Activated naive CD8-positive, alpha-beta T cell treated with anti-CD3 and anti-CD28 coated beads, Interleukin-2, amount 50 U/mL, for 24 hours (primary cell): ENCODE data around the gene COPS7A.
A peak's percentile ranks its signal among the peaks of the same experiment; 100 is the strongest.

Source experiments
- ATAC-seq: fragments of 150-1000 bp; cut with Tn5 transposase; one replicate; pipeline ENCODE4 v1.10.0; 2021
- DNase-seq: peaks from one replicate; pipeline ENCODE4 v3.0.0; 2021
- H3K27ac Mint-ChIP-seq: one replicate; pipeline ENCODE4 v1.8.0; 2021; ENCODE audit warnings: mild to moderate bottlenecking, mixed read lengths
- H3K27me3 Mint-ChIP-seq: one replicate; pipeline ENCODE4 v1.8.0; 2021; ENCODE audit warnings: mixed read lengths
- H3K36me3 Mint-ChIP-seq: one replicate; pipeline ENCODE4 v1.8.0; 2021; ENCODE audit warnings: low read depth, mixed read lengths
- H3K4me1 Mint-ChIP-seq: one replicate; pipeline ENCODE4 v1.8.0; 2021; ENCODE audit warnings: mixed read lengths
- H3K4me3 Mint-ChIP-seq: one replicate; pipeline ENCODE4 v1.8.0; 2021; ENCODE audit warnings: mild to moderate bottlenecking, moderate library complexity, mixed read lengths
- H3K9me3 Mint-ChIP-seq: one replicate; pipeline ENCODE4 v1.8.0; 2021; ENCODE audit warnings: mixed read lengths

The COPS7A gene

DNA sequence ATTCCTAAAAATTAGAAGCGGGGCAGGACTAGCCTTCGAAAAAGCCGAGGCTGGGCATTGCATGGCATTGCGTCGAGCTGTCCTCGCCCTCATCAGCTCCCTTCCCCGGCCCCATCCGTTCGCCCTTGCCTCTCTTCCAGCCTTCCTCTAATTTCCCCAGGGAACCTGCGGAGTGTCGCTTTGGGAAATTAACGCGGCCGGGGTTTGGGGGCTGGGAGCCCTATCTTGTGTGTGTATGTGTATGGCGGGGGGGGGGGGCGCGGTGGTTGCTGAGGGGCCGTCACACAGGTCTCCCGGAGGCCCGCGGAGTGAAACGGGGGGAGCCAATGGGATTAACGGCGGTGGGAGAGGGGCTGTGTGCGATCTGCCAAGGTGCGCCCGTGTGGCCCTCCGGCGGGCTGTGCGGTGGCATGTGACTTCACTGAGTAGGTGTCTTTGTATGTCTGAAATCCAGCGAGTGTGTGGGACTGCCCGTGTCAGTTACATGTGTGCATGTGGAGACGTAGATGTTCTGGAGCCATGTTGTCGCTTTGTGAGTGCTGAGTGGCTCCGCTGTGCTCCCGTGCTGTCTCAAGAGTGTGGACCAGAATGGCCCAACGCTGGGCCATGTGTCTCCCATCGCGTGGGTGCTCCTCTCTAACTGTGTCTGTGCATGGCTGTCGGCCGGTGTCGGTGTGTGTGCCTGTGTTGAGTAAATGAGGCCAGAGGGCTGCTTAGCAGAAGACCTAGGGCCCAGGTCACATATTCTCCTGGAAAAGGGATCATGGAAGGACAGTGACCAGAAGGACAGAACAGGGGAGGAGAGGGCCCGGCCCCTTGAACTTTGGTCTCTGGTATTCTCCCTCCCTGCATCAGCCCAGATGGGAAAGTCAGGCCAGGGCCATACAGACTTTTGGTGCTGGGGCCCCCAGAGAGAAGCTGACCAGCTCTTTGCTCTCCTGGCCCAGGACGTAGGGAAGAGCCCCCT, 43.8 kb downstream of the COPS7A start:
- H3K9me3 Mint-ChIP-seq: no peaks in the 10 kb centered on the region
- peaks cover 8% of the 10 kb centered on the region for H3K36me3 Mint-ChIP-seq
- no peak for ATAC-seq
- peaks cover 50% of the 10 kb centered on the region for H3K27me3 Mint-ChIP-seq
- no peak for DNase-seq
- peaks cover 61% of the 10 kb centered on the region for H3K4me1 Mint-ChIP-seq
- H3K27ac Mint-ChIP-seq: peak overlapping the region; percentile 65
- peak overlapping the region; percentile 80 for H3K4me3 Mint-ChIP-seq

DNA sequence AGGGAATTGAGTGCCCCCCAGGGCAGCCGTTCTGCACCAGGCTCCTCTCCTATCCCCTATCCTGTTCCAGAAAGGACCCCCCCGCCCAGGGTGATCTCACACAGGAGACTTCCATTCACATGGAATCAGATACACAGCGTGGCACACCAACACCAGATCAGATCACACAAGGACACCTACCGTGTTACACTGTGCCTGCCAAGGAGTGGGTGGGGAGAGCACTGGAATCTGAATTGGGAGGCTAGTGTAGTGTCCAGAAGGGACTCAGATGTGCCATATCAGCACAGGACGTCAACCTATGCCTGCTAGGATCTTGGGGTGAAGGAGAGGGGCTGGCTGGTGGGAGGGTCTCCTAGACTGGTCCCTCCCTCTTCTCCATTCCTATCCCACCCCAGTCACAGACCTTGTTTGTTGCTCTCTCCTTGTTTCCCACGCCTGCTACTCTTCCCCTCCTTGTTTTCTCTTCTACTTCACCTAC, 44.6 kb downstream of the COPS7A start:
- peak overlapping the region; percentile 55 for H3K27ac Mint-ChIP-seq
- H3K36me3 Mint-ChIP-seq: peaks cover 11% of the 10 kb centered on the region
- ATAC-seq (no peak), DNase-seq (no peak)
- peaks cover 46% of the 10 kb centered on the region for H3K27me3 Mint-ChIP-seq
- peak overlapping the region; percentile 80 for H3K4me3 Mint-ChIP-seq
- H3K9me3 Mint-ChIP-seq: no peaks in the 10 kb centered on the region
- peaks cover 69% of the 10 kb centered on the region for H3K4me1 Mint-ChIP-seq

DNA sequence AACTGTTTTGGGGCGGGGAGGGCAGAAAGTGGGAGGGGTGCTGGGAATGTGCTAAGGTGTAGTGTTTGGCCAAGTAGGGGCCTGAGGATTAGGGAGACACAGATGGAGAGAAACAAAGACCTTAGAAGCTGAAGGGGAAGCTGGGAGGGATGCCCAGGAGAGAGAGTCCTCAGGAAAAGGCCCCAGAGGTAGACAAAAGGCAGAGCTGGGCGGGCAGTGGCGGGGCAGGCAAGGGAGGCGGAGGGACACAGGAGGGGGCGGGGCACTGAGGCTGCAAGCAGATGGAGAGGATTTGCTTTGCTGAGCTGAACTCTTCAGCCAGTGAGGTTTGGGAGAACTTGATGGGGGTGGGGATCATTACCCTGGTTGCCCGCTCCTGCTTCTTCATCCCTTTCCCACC, 45.1 kb downstream of the COPS7A start:
- Mint-ChIP-seq H3K4me1 (peaks cover 68% of the 10 kb centered on the region), H3K36me3 (peaks cover 12% of the 10 kb centered on the region), H3K27me3 (peaks cover 46% of the 10 kb centered on the region), H3K9me3 (no peaks in the 10 kb centered on the region), H3K27ac (no peak overlapping the region), H3K4me3 (peak overlapping the region; percentile 80)
- DNase-seq (peak; percentile 31), ATAC-seq (no peak)

DNA sequence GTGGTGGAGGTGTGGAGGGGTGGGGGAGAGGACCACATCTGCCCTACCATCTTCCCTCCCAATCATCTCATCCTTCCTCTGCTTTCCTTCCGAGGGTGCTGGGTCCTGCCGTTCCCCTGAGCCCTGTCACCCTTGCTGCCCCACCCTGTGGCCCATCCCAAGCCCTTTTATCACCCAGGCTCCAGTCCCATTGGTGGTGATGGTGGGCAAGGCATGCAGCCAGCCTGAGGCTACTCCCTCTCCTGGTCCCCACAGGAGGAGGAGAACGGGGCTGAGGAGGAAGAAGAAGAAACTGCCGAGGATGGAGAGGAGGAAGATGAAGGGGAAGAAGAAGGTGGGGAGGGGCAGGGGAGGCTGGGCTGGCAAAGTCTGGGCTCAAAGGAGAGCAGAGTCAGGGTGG, 45.8 kb downstream of the COPS7A start:
- no peaks in the 10 kb centered on the region for H3K9me3 Mint-ChIP-seq
- H3K27me3 Mint-ChIP-seq: peaks cover 43% of the 10 kb centered on the region
- no peak for ATAC-seq
- no peak overlapping the region for H3K4me3 Mint-ChIP-seq
- no peak for DNase-seq
- H3K4me1 Mint-ChIP-seq: peaks cover 67% of the 10 kb centered on the region
- H3K27ac Mint-ChIP-seq: peak overlapping the region; percentile 0
- H3K36me3 Mint-ChIP-seq: peaks cover 18% of the 10 kb centered on the region

DNA sequence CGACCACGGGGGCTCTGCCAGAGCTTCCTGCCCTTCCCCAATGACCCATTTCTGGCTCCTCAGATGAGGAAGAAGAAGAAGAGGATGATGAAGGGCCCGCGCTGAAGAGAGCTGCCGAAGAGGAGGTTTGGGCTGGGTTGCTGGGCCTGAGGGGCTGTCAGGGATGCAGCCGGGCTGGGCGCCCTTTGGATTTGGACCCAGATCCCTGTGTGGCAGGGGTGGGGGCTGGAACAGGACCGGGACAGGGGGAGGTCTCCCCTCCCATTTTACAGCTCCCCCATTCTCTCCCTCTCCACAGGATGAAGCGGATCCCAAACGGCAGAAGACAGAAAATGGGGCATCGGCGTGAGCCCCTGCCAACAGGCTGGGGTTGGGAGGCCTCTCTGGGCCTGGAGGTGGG, 46.2 kb downstream of the COPS7A start:
- no peaks in the 10 kb centered on the region for H3K9me3 Mint-ChIP-seq
- peaks cover 69% of the 10 kb centered on the region for H3K4me1 Mint-ChIP-seq
- H3K27me3 Mint-ChIP-seq: peaks cover 41% of the 10 kb centered on the region
- peaks cover 23% of the 10 kb centered on the region for H3K36me3 Mint-ChIP-seq
- no peak for ATAC-seq
- DNase-seq: no peak
- H3K4me3 Mint-ChIP-seq: no peak overlapping the region
- peak overlapping the region; percentile 0 for H3K27ac Mint-ChIP-seq

DNA sequence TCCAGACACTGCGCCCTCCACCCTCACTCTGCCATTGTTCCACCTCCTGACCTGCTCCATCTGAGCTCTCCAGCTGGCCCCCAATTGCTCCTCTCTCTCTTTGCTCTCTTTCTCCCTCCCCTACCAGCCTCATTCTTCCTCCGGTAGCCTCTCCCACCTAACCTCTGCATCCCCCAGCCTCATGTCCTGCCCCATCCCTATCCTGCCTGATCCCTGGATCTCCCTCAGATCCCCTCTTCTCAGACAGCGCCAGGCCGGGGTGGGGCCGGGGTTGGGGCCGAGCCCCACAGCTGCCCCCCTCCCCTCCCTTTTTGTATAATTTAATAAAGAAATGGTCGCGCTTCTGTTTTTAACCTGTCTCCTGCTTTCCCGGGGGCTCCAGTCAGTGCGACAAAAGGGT, 46.8 kb downstream of the COPS7A start:
- Mint-ChIP-seq H3K4me1 (peaks cover 69% of the 10 kb centered on the region), H3K9me3 (no peaks in the 10 kb centered on the region), H3K27ac (peak overlapping the region; percentile 86), H3K4me3 (peak overlapping the region; percentile 98), H3K27me3 (peaks cover 36% of the 10 kb centered on the region), H3K36me3 (peaks cover 28% of the 10 kb centered on the region)
- no peak for ATAC-seq
- no peak for DNase-seq

DNA sequence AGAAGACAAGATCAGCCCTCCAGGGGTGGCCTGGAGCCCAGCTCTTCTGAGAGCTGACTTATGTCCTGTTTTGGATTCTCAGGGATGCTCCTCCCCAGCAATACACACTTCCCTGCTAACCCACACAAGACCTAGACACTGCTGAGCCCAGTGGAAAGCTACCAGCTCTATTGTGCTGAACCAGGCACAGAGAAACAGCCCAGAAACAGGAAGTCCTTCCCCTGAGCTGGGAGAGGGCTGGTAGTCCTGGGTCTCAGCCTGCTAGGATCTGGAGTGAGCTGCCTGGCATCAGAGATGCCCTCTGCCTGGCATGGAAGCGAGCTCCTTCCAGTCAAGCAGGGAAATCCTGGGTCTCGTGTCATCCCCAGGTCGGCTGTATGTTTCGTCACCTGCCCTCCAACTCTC, 47.2 kb downstream of the COPS7A start:
- Mint-ChIP-seq H3K4me1 (peaks cover 70% of the 10 kb centered on the region), H3K27ac (peak overlapping the region; percentile 86), H3K27me3 (peaks cover 31% of the 10 kb centered on the region), H3K4me3 (peak overlapping the region; percentile 98), H3K9me3 (no peaks in the 10 kb centered on the region), H3K36me3 (peaks cover 33% of the 10 kb centered on the region)
- DNase-seq (no peak), ATAC-seq (no peak)

DNA sequence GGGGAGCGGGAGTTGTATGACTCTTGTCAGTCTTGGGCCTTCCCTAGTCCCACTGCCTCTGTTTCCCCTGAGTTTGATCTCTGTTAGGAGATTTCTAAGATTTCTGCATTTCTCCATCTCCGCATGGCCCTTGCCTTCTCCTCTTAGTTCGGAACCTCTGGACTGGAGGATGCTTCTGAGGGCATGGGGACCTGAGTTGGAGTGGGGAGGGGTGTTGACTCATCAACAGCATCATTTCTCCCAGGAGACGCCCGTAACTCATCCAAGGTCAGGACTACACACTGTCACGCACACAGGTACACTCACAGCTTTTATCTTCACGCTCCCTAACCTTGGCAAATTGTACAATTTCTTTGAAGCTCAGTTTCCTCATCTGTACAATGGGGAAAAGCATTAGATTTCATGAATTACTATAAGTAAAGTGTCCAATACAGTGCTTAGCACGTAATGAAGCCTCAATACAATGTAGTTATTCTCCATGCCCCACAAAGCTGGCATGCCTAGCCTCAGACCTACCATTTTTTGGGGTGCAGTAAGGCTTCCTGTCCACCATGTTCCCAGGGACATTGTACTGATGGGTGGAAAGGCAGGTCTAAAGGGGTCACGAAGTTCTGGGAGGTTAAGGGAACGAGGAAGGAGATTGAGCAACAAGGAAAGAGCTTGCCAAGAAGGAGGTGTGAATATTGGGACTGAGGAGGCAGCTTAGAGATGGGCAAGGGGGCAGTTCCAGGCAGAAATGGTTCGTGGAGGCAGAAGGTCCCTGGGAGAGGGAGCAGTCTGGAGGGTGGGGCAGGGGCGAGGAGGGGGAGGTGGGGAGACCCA, 47.9 kb downstream of the COPS7A start:
- DNase-seq (no peak), ATAC-seq (no peak)
- Mint-ChIP-seq H3K27ac (peak overlapping the region; percentile 86), H3K4me1 (peaks cover 76% of the 10 kb centered on the region), H3K27me3 (peaks cover 31% of the 10 kb centered on the region), H3K4me3 (peak overlapping the region; percentile 98), H3K36me3 (peaks cover 39% of the 10 kb centered on the region), H3K9me3 (no peaks in the 10 kb centered on the region)

DNA sequence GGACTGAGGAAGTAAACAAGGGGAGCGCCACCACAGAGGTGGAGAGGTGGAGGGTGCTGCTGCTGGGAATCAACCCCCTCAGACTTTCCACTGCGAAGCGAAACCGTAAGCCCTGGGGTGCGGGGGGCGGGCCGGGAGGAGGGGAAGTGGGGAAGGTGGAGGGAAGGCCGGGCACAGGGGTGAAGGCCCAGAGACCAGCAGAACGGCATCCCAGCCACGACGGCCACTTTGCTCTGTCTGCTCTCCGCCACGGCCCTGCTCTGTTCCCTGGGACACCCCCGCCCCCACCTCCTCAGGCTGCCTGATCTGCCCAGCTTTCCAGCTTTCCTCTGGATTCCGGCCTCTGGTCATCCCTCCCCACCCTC, 48.5 kb downstream of the COPS7A start, which contains the start of gene LAG3:
LAG3 (plus strand) TSS at position 190 of the 365 bp plus-strand sequence. CDS start 333 bp downstream, outside the sequence.
- ATAC-seq: peak; percentile 57
- Mint-ChIP-seq H3K4me1 (peaks cover 76% of the 10 kb centered on the region), H3K27me3 (peaks cover 28% of the 10 kb centered on the region), H3K27ac (peak within 1 kb of the TSS; percentile 86), H3K4me3 (peak within 1 kb of the TSS; percentile 98), H3K9me3 (no peaks in the 10 kb centered on the region), H3K36me3 (peaks cover 43% of the 10 kb centered on the region)
- peak; percentile 84 for DNase-seq

DNA sequence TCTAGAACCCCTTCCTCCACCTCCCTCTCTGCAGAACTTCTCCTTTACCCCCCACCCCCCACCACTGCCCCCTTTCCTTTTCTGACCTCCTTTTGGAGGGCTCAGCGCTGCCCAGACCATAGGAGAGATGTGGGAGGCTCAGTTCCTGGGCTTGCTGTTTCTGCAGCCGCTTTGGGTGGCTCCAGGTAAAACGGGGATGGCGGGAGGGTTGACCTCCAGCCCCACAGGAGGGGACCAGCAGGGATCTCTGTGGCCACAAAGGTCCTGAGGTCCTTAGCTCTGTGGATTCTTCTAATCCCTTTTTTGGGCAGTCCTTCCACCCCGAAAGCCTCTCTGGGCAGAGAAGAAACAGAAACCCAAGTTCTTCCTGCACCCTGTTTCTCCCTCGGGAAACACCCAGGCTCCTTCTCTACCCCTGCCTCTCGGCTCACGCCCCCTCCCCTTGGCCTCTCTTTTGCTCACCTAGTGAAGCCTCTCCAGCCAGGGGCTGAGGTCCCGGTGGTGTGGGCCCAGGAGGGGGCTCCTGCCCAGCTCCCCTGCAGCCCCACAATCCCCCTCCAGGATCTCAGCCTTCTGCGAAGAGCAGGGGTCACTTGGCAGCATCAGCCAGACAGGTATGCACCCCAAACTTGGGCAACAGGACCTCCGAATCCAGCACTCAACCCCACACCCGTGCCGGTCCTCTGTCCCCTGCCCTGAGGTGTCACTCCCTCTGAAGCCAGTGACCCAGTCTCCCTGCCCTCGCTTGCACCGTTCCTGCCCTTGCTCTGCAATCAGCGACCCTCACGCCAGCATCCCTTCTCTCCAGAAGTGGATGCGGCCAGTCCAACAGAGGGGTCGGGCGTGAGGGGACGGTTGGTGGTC, 49.1 kb downstream of the COPS7A start:
- Mint-ChIP-seq H3K27ac (peak overlapping the region; percentile 86), H3K4me1 (peaks cover 78% of the 10 kb centered on the region), H3K4me3 (peak overlapping the region; percentile 98), H3K27me3 (peaks cover 24% of the 10 kb centered on the region), H3K36me3 (peaks cover 49% of the 10 kb centered on the region), H3K9me3 (no peaks in the 10 kb centered on the region)
- no peak for ATAC-seq
- no peak for DNase-seq

DNA sequence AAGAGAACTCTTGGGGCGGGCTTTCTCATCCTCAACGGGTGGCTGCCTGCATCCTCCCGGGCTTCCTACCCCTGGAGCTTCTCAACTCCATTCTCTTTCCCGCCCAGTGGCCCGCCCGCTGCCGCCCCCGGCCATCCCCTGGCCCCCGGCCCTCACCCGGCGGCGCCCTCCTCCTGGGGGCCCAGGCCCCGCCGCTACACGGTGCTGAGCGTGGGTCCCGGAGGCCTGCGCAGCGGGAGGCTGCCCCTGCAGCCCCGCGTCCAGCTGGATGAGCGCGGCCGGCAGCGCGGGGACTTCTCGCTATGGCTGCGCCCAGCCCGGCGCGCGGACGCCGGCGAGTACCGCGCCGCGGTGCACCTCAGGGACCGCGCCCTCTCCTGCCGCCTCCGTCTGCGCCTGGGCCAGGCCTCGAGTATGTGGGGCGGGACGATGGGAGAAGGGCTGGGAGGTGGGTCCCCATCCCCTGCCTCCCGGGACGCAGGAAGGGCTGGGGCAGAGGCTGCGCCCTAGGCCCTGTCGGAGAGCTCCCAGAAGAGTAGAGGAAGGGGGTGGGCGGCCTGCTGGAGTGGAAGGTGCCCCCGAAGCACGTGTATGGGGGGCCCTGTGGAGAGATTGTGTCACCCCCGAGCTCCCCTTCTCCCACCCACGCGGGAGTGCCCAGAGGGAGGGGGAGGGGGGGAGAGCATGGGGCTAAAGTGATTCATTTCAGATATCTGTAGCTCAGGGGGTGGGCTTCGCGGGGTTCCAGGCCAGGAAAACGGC, 49.9 kb downstream of the COPS7A start:
- Mint-ChIP-seq H3K36me3 (peaks cover 57% of the 10 kb centered on the region), H3K27me3 (peaks cover 20% of the 10 kb centered on the region), H3K27ac (peak overlapping the region; percentile 97), H3K4me3 (peak overlapping the region; percentile 98), H3K9me3 (no peaks in the 10 kb centered on the region), H3K4me1 (peaks cover 79% of the 10 kb centered on the region)
- peak; percentile 34 for ATAC-seq
- peak; percentile 85 for DNase-seq

DNA sequence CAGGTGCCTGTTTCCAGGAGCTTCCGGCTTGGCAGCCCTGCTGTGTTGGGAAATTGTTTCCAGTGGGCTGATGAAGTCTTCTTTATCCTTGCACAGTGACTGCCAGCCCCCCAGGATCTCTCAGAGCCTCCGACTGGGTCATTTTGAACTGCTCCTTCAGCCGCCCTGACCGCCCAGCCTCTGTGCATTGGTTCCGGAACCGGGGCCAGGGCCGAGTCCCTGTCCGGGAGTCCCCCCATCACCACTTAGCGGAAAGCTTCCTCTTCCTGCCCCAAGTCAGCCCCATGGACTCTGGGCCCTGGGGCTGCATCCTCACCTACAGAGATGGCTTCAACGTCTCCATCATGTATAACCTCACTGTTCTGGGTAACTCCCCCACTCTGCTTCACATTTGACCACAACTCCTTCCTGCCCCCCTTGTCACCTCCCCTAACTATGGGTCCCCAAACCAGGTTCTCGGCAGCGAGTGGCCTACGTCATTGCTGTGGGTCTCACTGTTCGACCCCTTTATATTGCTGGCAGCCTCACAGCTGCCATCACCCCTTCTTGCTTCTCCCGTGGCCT, 50.7 kb downstream of the COPS7A start:
- H3K27ac Mint-ChIP-seq: peak overlapping the region; percentile 97
- no peaks in the 10 kb centered on the region for H3K9me3 Mint-ChIP-seq
- H3K4me3 Mint-ChIP-seq: peak overlapping the region; percentile 98

More for the DNA sequence above, 50.7 kb downstream of the COPS7A start:
- Mint-ChIP-seq H3K4me1 (peaks cover 82% of the 10 kb centered on the region), H3K27me3 (peaks cover 12% of the 10 kb centered on the region), H3K36me3 (peaks cover 58% of the 10 kb centered on the region)
- ATAC-seq (peak; percentile 55), DNase-seq (peak; percentile 64)
